Activated T-cell treated with anti-CD3 and anti-CD28 coated beads for 4 hours (primary cell): Measurements from ENCODE around the gene LXN.
"Not testable (repeated sequence)": the region's sequence is repeated elsewhere in the genome, so short reads cannot be mapped to it uniquely, and the experiment has no call there.

ENCODE experiments used
- DNase-seq: peaks from one replicate; pipeline ENCODE4 v3.0.0-alpha.2; 2020

LXN gene

DNA sequence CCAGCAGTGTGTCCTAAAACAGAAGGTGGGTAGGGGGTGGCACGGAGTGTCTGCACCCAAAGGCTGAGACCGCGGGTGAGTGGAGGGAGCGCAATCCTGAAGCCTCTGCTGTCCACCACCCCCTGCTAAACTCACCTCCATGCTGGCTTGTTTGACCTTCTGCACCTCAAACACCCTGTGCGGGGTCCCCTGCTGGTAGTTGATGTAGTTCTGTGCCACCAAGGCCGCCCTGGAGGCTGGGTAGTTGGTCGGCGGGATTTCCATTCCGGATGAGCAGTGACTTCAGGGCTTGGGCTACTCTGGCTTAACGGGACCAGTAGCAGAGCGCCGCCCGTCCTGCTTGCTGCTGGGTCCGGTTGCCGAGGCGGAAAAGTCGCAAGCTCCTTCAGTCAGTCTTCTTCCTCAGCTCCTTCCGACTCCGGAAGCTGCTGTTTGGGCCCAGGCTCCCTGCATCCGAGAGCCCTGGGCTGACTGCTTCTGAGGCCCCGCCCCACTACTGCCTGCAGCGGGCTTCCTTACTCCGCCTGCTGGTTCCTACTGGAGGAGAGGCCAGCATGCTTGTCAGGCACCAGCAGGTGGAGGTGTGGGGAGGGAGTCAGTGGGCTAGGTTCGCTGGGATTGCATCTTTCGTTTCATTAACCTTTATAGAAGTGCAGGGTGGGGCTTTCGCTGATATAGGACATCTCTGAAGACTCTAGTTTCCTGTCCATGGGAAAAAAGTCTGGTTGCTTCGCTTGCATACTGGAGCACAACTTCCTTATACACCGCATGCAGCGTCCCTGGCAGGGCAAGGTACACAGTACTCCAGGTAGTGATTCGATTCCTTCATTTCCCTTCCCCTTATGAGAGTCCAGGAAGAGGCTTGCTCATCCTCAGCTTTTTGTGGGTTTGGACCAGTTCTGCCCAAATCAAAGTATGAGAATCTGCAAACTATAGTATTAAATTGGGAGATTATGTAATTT lies at the start of gene LXN:
Gene LXN (minus strand): TSS at position 434 of the 962 bp plus-strand sequence. CDS start 170 bp downstream, at position 264.
- DNase-seq = peak; percentile 58

DNA sequence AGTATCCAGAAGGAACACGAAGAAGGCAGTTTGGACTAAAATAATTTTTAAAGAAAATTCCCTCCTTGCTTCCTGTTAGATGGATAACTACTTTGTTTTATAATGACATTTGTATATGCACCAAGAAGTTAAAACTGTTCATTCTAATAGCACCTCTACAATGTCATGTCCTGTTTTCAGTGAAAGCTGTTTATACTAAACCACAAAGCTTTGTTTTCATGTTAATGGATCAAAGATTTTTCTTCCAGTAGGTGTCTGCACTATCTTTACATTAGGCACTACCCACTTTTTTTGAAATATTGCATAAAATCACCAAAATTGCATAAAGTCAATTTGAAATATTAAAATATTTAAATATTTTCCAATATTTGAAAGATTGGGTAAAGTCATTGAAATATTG lies 49.7 kb upstream of the LXN start:
- no peak for DNase-seq

DNA sequence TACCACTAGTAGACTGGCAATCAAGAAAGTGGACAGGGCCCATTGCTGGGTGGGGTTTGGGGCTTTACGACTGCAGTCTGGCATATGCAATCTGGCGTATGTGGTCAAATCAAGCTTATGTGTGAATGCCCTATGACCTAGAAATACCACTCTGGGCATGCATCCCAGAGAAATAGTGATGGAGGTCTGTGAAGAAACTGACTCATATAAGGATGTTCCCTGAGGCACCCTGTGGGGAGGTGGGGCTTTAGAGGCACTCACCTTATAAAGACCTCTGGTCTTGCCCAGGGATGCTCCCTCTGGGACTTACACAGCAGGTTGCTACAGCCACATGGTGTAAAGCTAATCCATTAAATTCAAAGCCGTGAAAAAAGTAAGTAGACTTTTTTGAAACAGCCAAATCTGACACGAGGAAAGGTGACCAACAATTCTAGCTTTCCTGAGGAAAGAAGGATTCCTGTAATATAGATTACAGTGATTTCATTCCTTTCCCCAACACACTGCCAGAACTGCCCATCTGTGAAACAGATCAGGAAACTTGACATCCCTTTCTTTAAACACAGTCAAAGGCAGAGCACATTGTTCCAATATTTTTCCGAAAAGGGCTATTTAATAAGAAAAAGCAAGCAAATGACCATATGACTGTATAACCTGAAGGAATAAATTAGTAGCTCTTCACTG lies 46.2 kb upstream of the LXN start:
- DNase-seq = no peak

DNA sequence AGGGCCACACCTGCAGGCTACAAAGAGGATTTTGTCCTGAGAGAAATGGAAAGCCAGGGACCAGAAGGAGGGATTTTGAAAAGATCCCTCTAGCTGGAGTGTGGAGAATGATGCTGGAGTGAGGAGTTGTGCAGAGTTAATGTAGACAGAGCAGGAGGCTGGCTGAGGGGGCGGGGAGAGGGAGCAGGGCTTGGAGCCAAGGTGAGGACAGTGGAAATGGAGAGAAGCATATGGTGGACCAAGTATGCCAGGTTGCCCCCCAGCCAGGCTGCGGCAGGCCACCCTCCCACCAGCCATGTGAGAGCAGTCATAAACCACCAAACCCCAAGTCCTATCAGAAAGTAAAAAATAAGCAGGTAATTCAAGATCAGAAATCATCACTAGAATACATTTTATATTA lies 45.1 kb upstream of the LXN start:
- no peak for DNase-seq

- DNase-seq = no peak
Observed at GRCh38 chr3:158713094-158713499, 40.6 kb upstream of the LXN start.

DNA sequence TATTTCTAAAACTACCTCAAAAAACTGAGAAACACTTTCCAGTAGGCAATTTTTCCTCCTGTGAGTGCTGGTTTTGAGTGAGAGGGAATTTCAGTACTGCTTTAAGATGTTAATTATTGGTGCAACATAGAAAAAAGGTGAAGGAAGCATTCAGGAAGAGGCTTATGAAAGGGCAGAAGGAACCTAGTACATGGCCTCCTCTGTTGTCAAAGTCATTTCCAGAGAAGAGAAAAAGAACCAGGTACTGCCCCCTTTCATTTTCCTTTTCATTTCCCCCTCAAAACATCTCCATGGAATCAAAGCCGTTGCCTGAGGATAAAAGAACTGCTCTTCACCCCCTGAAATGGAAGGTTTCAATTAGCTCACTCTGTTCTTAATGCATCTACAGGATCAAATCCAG lies 40.0 kb upstream of the LXN start:
- no peak for DNase-seq

- no peak for DNase-seq
Observed at GRCh38 chr3:158711886-158712285, 39.4 kb upstream of the LXN start.

DNA sequence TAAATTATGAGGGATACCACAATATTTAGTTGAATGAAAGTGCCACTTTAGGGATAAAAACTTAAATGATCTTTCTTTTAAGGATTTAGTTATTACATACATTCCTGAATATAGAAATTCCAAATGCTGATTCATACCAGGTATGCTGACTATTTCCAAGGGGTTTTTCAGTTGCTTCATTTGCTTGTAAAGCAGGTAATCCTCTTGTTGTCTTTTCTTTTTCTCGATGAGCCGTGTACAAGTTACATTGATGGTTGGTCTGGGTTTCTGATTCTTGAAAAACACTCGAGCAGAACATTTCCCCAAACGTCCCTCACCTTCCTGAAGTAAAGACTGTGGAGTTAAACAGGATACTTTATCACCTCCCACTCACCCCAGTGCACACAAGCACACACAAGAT lies 38.2 kb upstream of the LXN start:
- DNase-seq = no peak

GRCh38 chr3:158709666-158710083 lies 37.2 kb upstream of the LXN start:
- no peak for DNase-seq

GRCh38 chr3:158703566-158703965 lies 31.1 kb upstream of the LXN start:
- DNase-seq = no peak

DNA sequence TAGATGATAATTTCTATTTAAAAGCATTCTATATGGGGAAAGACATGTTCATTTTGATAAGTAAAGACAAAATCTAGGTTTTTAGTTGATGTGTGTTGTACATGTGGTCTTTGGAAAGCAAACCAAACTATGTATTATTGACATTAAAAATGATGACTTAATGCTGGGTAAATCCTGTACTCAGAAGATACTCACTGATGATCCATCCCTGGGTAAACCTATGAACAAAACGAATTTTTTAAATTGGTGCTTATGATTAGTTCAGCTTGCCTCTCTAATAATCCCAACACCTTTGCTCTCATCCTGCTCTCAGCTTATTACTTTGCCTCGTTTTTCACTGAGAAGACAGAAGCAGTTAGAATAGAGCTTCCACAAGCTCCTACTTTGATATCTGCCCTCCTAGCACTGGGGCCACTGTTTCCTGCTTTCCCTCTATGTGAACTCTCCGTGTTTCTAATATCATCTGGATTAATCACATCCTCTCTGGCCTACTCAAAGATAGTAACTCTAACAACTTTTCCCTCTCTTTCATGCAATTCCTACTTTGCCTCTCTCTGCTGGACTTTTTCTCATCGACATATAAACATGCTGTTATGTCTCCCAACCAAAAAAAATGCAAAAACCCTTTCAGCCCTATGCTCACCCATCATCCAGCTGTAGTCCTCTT lies 30.5 kb upstream of the LXN start:
- DNase-seq = no peak

- DNase-seq = no peak
Observed at GRCh38 chr3:158701420-158702065, 29.1 kb upstream of the LXN start.

- no peak for DNase-seq
Observed at GRCh38 chr3:158700559-158700958, 28.1 kb upstream of the LXN start.

DNA sequence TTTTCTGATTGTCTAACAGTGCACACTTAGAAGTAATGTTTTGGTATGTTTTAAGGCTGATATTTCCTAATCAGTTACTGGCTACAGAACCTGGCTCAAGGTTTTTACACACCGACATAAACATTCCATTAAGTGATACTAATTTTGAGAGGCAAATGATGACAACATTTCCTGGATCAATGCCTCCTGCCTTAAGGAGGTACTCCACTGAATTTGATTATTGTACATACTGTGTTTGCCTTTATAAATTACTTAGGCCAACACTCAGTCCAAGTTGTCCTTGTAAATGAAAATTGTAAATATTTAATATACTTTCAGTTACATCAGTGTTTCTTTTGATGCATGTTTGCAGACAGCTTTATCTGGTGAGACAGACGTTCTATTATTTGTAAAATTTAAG lies 24.2 kb upstream of the LXN start:
- no peak for DNase-seq

DNA sequence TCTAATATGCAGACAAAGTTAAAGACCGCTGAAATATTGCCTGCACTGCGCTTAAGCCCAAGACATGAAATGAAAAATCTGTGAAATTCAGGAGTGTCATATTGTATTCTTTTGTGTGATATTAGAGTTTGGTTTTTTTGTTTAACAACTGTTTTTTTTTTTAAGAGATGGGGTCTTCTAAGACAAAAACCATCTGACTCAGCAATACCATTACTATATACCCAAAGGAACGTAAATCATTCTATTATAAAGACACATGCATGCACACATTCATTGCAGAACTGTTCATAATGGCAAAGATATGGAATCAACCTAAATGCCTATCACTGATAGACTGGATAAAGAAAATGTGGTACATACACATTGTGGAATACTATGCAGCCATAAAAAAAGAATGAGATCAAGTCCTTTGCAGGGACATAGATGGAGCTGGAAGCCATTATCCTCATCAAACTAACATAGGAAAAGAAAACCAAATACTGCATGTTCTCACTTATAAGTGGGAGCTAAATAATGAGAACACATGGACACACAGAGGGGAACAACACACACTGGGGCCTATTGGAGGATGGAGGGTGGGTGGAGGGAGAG lies 21.5 kb upstream of the LXN start:
- DNase-seq = not testable (repeated sequence)

- DNase-seq = no peak
Observed at GRCh38 chr3:158685159-158685558, 12.7 kb upstream of the LXN start.

DNA sequence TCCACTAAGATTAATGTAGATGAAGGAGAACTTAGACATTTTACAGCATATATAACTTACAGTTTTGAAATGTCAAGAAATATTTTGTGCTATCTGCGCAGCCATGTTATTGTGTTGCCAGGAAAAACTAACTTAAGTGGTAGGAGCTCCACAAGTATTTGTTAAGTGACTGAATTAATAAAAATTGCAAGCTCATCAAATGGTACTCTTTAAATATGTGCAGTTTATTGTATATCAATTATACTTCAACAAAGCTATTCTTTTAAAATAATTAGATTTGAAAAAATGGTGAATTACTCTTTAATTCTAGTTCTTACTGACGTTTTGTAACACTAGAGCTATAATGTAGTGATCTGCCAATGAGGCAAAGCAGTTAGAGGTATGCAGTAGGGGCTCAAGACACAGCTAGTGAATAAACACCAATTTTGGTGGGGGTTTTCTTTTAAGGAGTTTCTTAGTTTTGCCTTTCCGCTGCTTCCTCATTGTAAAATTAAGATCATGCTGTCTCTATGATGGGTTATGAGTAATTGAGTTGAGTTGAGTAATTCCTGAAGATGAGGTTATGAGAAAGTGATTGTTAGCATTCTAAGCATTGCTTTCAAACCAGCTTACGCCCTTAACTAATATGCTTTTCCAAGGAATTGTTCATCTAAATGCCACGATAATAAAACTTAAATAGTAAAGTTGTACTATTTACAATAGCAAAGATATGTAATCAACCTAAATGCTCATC lies 10.9 kb upstream of the LXN start:
- no peak for DNase-seq

GRCh38 chr3:158680861-158681260 lies 8.4 kb upstream of the LXN start:
- DNase-seq = no peak

- DNase-seq = no peak
Observed at GRCh38 chr3:158679547-158680000, 7.1 kb upstream of the LXN start.

DNA sequence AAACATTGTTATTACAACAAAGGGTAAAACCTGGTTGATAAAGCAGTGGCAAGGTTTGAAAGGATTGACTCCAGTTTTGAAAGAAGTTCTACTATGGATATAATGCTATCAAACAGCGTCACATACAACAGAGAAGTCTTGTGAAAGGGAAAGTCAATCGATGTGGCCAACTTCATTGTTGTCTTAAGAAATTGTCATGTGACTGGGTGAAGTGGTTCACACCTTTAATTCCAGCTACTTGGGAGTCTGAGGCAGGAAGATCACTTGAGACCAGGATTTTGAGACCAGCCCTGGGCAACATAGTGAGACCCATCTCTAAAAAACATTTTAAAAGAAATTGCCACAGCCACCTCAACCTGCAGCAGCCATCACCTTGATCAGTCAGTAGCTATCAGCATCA lies 6.2 kb upstream of the LXN start:
- no peak for DNase-seq

GRCh38 chr3:158671821-158672214 lies 630 bp downstream of the LXN start:
- no peak for DNase-seq

DNA sequence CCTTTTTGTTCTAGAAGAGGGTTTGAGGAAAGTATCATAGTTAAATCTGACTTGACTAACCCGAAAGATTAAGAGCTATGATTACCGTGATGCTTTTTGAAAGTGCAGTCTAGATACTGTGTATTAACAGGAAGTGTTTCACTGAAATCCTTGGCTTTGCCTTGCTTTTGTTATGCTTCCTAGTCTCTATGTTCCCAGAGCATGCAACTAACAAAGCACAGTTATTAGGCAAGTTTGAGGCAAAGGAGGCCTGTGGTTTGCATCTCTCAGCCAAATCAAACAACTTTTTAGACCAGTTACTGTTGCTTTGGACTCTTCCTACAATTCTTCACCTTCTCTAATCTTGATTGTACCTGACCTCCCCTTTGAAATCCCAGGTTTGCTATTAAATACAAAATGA lies 3.9 kb downstream of the LXN start:
- no peak for DNase-seq
